Measurements from ENCODE around the gene TMEM144. TPM values are rescaled to one million over a fixed set of nuclear protein-coding genes. Genes with fewer than 3 reads are reported as not detected.

Gene TMEM144
- total RNA-seq, 1 experiment from 2014 or later: 3.4 TPM

- Histone ChIP-seq H2BK120ac (ENCODE audit: low read depth, low read length, poor library complexity, severe bottlenecking) (no peak overlapping the region), H2AK5ac (ENCODE audit: insufficient read length, low read length) (no peak overlapping the region), H3K14ac (ENCODE audit: insufficient read depth, low read length) (no peak overlapping the region), H3K4me2 (ENCODE audit: insufficient read depth, insufficient read length, low read length) (no peak overlapping the region), H3K27ac (ENCODE audit: insufficient read length, low read depth, low read length) (no peak overlapping the region), H3K56ac (ENCODE audit: insufficient read length, low read depth, low read length) (no peak overlapping the region), H4K5ac (ENCODE audit: insufficient read length, low read depth, low read length) (no peak overlapping the region), H4K20me1 (ENCODE audit: control insufficient read depth, insufficient read depth, insufficient read length) (no peaks in the 10 kb centered on the region), H2BK12ac (ENCODE audit: insufficient read length, low read depth, low read length) (no peak overlapping the region), H3K79me1 (ENCODE audit: insufficient read depth, low read depth, low read length, poor library complexity, severe bottlenecking) (no peaks in the 10 kb centered on the region), H3K4me1 (ENCODE audit: insufficient read depth, low read length) (no peaks in the 10 kb centered on the region), H2BK15ac (ENCODE audit: low read depth, low read length) (no peak overlapping the region), H3K27me3 (ENCODE audit: insufficient read depth, low read length) (no peaks in the 10 kb centered on the region), H3K79me2 (ENCODE audit: insufficient read depth, low read length) (no peaks in the 10 kb centered on the region), H2BK5ac (ENCODE audit: insufficient read length, low read length) (no peak overlapping the region), H3K23me2 (ENCODE audit: insufficient read length, low read depth, low read length, poor library complexity, severe bottlenecking) (no peaks in the 10 kb centered on the region), H3K4ac (ENCODE audit: low read depth, low read length) (no peak overlapping the region), H4K8ac (replicated peaks; ENCODE audit: insufficient read length, low read depth, low read length) (no peak overlapping the region), H2BK20ac (ENCODE audit: low read depth, low read length, poor library complexity, severe bottlenecking) (no peak overlapping the region), H3K9me3 (ENCODE audit: control insufficient read depth, low read depth, low read length) (no peaks in the 10 kb centered on the region), H4K91ac (ENCODE audit: insufficient read length, low read depth, low read length) (no peak overlapping the region), H3K23ac (ENCODE audit: insufficient read length, low read depth, low read length) (no peak overlapping the region), H2AFZ (ENCODE audit: low read length) (no peak overlapping the region), H3T11ph (ENCODE audit: low read length) (no peak overlapping the region), H3K18ac (ENCODE audit: insufficient read length, low read depth, low read length) (no peak overlapping the region), H3K9ac (ENCODE audit: extremely low read depth, insufficient read length, low read length) (no peak overlapping the region)
- Mint-ChIP-seq H3K9me3 (peaks cover 4 to 8% of the 10 kb centered on the region in 2 experiments; a peak in 2 of 5 replicates), H3K27ac (no peak overlapping the region), H3K4me3 (no peak overlapping the region), H3K36me3 (ENCODE audit: insufficient read depth in 1 of 3, low read depth in 3 of 3) (peaks cover 3 to 8% (median 7%) of the 10 kb centered on the region in 3 experiments; a peak in 4 of 7 replicates), H3K4me1 (peaks cover 0 to 2% of the 10 kb centered on the region in 2 experiments; a peak in 1 of 4 replicates), H3K27me3 (ENCODE audit: low read depth) (no peaks in the 10 kb centered on the region)
- no peak for DNase-seq
- TF ChIP-seq, protein P1, sequence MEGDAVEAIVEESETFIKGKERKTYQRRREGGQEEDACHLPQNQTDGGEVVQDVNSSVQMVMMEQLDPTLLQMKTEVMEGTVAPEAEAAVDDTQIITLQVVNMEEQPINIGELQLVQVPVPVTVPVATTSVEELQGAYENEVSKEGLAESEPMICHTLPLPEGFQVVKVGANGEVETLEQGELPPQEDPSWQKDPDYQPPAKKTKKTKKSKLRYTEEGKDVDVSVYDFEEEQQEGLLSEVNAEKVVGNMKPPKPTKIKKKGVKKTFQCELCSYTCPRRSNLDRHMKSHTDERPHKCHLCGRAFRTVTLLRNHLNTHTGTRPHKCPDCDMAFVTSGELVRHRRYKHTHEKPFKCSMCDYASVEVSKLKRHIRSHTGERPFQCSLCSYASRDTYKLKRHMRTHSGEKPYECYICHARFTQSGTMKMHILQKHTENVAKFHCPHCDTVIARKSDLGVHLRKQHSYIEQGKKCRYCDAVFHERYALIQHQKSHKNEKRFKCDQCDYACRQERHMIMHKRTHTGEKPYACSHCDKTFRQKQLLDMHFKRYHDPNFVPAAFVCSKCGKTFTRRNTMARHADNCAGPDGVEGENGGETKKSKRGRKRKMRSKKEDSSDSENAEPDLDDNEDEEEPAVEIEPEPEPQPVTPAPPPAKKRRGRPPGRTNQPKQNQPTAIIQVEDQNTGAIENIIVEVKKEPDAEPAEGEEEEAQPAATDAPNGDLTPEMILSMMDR (conservative IDR thresholded peaks at IDR 0.05): no peak
- WGBS (ENCODE audit: extremely low coverage, insufficient read length, low lambda C conversion rate): no CpG with 5 or more reads among the region's 2 CpGs
Observed at GRCh38 chr4:158302076-158302866, 92.0 kb downstream of the TMEM144 start.

Measured in H9 (cell line).